A549 (cell line): ENCODE results near the gene C1orf21. TPM values are rescaled to one million over a fixed set of nuclear protein-coding genes. Genes with fewer than 3 reads are reported as not detected.

ENCODE experiments used
- ATAC-seq, 2 experiments: fragments of 200-7000 bp in 1 of 2; fragments of >200 bp in 1 of 2; cut with Nextera tagmentation in 1 of 2; cut with Tn5 transposase in 1 of 2; 3 replicates each; pipeline versions ENCODE4 v1.8.0 to v1.9.1; 2018 to 2020; ENCODE audit warnings: mild to moderate bottlenecking in 1 of 2, moderate library complexity in 1 of 2
- CTCF ChIA-PET: fragments of 300-600 bp; sonication (Branson Sonifier 250); formaldehyde crosslinking; extraction: SDS; loops from one replicate; lab custom pipeline; 2021; ENCODE audit warnings: antibody characterized with exemption, inconsistent platforms; lab: Yijun Ruan, JAX
- POLR2A ChIA-PET: fragments of 350-600 bp; formaldehyde crosslinking; extraction: SDS; loops from one replicate; lab custom pipeline; 2021; ENCODE audit warnings: antibody characterized with exemption, inconsistent platforms; lab: Yijun Ruan, JAX
- DNase-seq, 2 experiments: peaks; one replicate each; pipeline versions ENCODE4 v3.0.0 to v3.0.0-alpha.2; 2011 to 2016; ENCODE audit warnings: low read depth in 1 of 2, low spot score in 1 of 2
- FAIRE-seq: peaks from 2 replicates; lab custom pipeline; 2011; peaks lifted over from hg19 to GRCh38; lab: Jason Lieb, UNC
- H3K27ac ChIP-seq, 2 experiments: fragments of >200 bp; sonication (Bioruptor Twin); formaldehyde crosslinking; 3 replicates each; pipeline ENCODE4 v1.5.1; 2016 to 2017
- H3K4me1 ChIP-seq: fragments of >200 bp; sonication (Bioruptor Twin); formaldehyde crosslinking; 3 replicates; pipeline ENCODE4 v1.6.1; 2016
- H3K4me2 ChIP-seq: fragments of >200 bp; sonication (Bioruptor Twin); formaldehyde crosslinking; 3 replicates; pipeline ENCODE4 v1.6.1; 2016
- H3K4me3 ChIP-seq: fragments of >200 bp; sonication (Bioruptor Twin); formaldehyde crosslinking; 3 replicates; pipeline ENCODE4 v1.5.1; 2016
- H3K9me3 ChIP-seq: fragments of >200 bp; sonication (Bioruptor Twin); formaldehyde crosslinking; 3 replicates; pipeline ENCODE4 v1.6.1; 2016
- CBX8 ChIP-seq: fragments of 200-600 bp; sonication (generic); IDR thresholded peaks from 2 replicates; pipeline ENCODE4 v1.6.1; 2016
- CHD2 ChIP-seq: fragments of 150-350 bp; IDR thresholded peaks from 2 replicates; pipeline ENCODE4 v1.6.1; 2014; ENCODE audit warnings: low read length; ENCODE audit not compliant: partially characterized antibody
- CHD4 ChIP-seq: fragments of 200-600 bp; sonication (generic); IDR thresholded peaks from 2 replicates; pipeline ENCODE4 v1.6.1; 2016; ENCODE audit warnings: antibody characterized with exemption, mild to moderate bottlenecking, borderline replicate concordance
- EHF ChIP-seq: fragments of 250-450 bp; sonication (Bioruptor Pico); IDR thresholded peaks from 2 replicates; pipeline ENCODE4 v1.5.0; 2020; ENCODE audit warnings: mild to moderate bottlenecking
- EHMT2 ChIP-seq: fragments of 200-600 bp; sonication (generic); IDR thresholded peaks from 2 replicates; pipeline ENCODE4 v1.6.1; 2016; ENCODE audit warnings: antibody characterized with exemption, low read depth, mild to moderate bottlenecking, moderate library complexity
- FOXS1 ChIP-seq: fragments of 250-450 bp; sonication (Bioruptor Pico); IDR thresholded peaks from 2 replicates; pipeline ENCODE4 v1.5.0; 2020; ENCODE audit warnings: mild to moderate bottlenecking, moderate library complexity
- GATA3 ChIP-seq: IDR thresholded peaks from 2 replicates; pipeline ENCODE4 v1.6.1; 2012; ENCODE audit warnings: borderline replicate concordance
- HDAC2 ChIP-seq: fragments of 200-600 bp; sonication (generic); IDR thresholded peaks from 2 replicates; pipeline ENCODE4 v1.6.1; 2016
- HOXB5 ChIP-seq: fragments of 250-450 bp; sonication (Bioruptor Pico); IDR thresholded peaks from 2 replicates; pipeline ENCODE4 v1.5.0; 2020; ENCODE audit warnings: mild to moderate bottlenecking, moderate library complexity
- JUN ChIP-seq, 2 experiments: fragments of >200 bp; sonication (Bioruptor Twin); formaldehyde crosslinking; IDR thresholded peaks; 2 replicates in 1 of 2; 3 replicates in 1 of 2; pipeline ENCODE4 v1.6.1; 2016 to 2017
- NR3C1 ChIP-seq: fragments of >200 bp; sonication (Bioruptor Twin); formaldehyde crosslinking; IDR thresholded peaks from 3 replicates; pipeline ENCODE4 v1.6.1; 2017
- RAD21 ChIP-seq, 2 experiments: fragments of >200 bp in 1 of 2; sonication (Bioruptor Twin) in 1 of 2; formaldehyde crosslinking in 1 of 2; IDR thresholded peaks in 1 of 2; conservative IDR thresholded peaks in 1 of 2; 2 replicates in 1 of 2; 3 replicates in 1 of 2; pipeline ENCODE4 v1.6.1; 2012 to 2018; ENCODE audit warnings: inconsistent platforms in 1 of 2
- RCOR1 ChIP-seq: fragments of 150-350 bp; IDR thresholded peaks from 2 replicates; pipeline ENCODE4 v1.6.1; 2014; ENCODE audit warnings: antibody characterized with exemption, low read length, low read depth
- RFX5 ChIP-seq: fragments of 450-650 bp; IDR thresholded peaks from 2 replicates; pipeline ENCODE4 v1.7.1; 2014; ENCODE audit warnings: antibody characterized with exemption, mild to moderate bottlenecking, moderate library complexity
- SMC3 ChIP-seq: fragments of >200 bp; sonication (Bioruptor Twin); formaldehyde crosslinking; IDR thresholded peaks from 3 replicates; pipeline ENCODE4 v1.6.1; 2018; ENCODE audit warnings: inconsistent platforms
- TFCP2L1 ChIP-seq: fragments of 250-450 bp; sonication (Bioruptor Pico); IDR thresholded peaks from 2 replicates; pipeline ENCODE4 v1.5.0; 2021; ENCODE audit warnings: mild to moderate bottlenecking
- TP53 ChIP-seq: fragments of 250-450 bp; sonication (Bioruptor Pico); IDR thresholded peaks from 2 replicates; pipeline ENCODE4 v1.5.0; 2021; ENCODE audit warnings: mild to moderate bottlenecking, moderate library complexity
- ZSCAN20 ChIP-seq: fragments of 250-450 bp; sonication (Bioruptor Pico); IDR thresholded peaks from 2 replicates; pipeline ENCODE4 v1.8.0; 2022; ENCODE audit warnings: mild to moderate bottlenecking, moderate library complexity
- WGBS: methylation state at CpG from one replicate; pipeline ENCODE4 v1.1.6; 2017; ENCODE audit errors: missing lambda C conversion rate; 5-methylcytosine and 5-hydroxymethylcytosine counted together
- polyA plus RNA-seq, 4 experiments: library from polyadenylated mRNA; depleted of rRNA in 3 of 4; stranded (reverse); fragments of >200 nt; fragmentation: RNase III in 1 of 4; extraction: RNeasy Plus Mini Kit Qiagen cat#74134 plus additional on column Dnase treatment in 1 of 4; gene quantifications; 2 replicates in 3 of 4; 3 replicates in 1 of 4; pipeline ENCODE4 v1.2.3, GENCODE V29; 2011 to 2017
- TF ChIP-seq, protein P1 (sequence below): fragments of >200 bp; sonication (Bioruptor Twin); formaldehyde crosslinking; IDR thresholded peaks from 2 replicates; pipeline ENCODE4 v1.6.1; 2016
- TF ChIP-seq, protein P2 (sequence below): fragments of 250-450 bp; sonication (Bioruptor Pico); IDR thresholded peaks from 2 replicates; pipeline ENCODE4 v1.5.0; 2020; ENCODE audit warnings: low read depth, mild to moderate bottlenecking, moderate library complexity
- TF ChIP-seq, protein P3 (sequence below): fragments of 150-350 bp; IDR thresholded peaks from 2 replicates; pipeline ENCODE4 v1.6.1; 2014; ENCODE audit warnings: low read depth, mild to moderate bottlenecking, low read length

Gene C1orf21
- polyA plus RNA-seq, 2 of the 4 experiments (the other 2 are of a cell fraction) = 11.4 to 11.6 TPM

DNA sequence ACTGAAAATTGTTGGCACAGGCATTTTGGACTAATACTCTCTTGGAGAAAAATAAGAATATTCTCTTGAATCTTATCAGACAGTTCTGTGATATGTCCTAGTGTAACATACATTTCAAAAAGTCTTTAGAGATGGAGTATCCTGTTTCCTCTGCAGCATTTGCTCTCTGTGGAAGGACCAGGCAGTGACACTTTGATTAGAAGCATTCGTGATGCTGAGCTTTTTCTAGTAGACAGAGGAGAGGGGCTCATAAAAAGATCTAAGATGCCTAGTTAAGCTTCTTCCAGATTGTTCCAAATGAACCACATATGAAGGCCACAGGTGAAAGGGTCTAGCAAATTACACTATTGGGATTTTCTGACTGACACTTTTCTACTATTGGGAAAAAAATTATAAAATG, 120.3 kb downstream of the C1orf21 start:
- ChIA-PET POLR2A (no interaction called here), CTCF (interaction anchor here (1.1 kb wide), 1 partner anchor 23 kb away, joined by 3 read pairs; no protein-coding TSS in a partner anchor)
- no peak for DNase-seq
- Histone ChIP-seq H3K9me3 (no peaks in the 10 kb centered on the region), H3K4me1 (peaks cover 18% of the 10 kb centered on the region), H3K4me3 (no peak overlapping the region), H3K4me2 (peak overlapping the region; percentile 53), H3K27ac (peak overlapping the region in 1 of 2 experiments; percentile 47; a peak in 1 of 6 replicates)
- TF ChIP-seq RFX5 = no peak
- no peak for TF ChIP-seq HDAC2
- TF ChIP-seq HOXB5 (CRISPR knock-in tag) = no peak
- TF ChIP-seq, protein P1, sequence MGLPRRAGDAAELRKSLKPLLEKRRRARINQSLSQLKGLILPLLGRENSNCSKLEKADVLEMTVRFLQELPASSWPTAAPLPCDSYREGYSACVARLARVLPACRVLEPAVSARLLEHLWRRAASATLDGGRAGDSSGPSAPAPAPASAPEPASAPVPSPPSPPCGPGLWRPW = no peak
- no peak for TF ChIP-seq EHMT2
- no peak for TF ChIP-seq CHD2
- no peak for TF ChIP-seq RAD21 (conservative IDR thresholded peaks at IDR 0.05 in 1 of 2, IDR thresholded peaks at IDR 0.05 in 1 of 2)
- no peak for TF ChIP-seq JUN (IDR thresholded peaks at IDR 0.05)
- no peak for TF ChIP-seq ZSCAN20 (CRISPR knock-in tag)
- whole genome bisulfite sequencing = 38% methylated on average over 1 of the region's 1 CpG
- no peak for FAIRE-seq
- ATAC-seq = no peak

DNA sequence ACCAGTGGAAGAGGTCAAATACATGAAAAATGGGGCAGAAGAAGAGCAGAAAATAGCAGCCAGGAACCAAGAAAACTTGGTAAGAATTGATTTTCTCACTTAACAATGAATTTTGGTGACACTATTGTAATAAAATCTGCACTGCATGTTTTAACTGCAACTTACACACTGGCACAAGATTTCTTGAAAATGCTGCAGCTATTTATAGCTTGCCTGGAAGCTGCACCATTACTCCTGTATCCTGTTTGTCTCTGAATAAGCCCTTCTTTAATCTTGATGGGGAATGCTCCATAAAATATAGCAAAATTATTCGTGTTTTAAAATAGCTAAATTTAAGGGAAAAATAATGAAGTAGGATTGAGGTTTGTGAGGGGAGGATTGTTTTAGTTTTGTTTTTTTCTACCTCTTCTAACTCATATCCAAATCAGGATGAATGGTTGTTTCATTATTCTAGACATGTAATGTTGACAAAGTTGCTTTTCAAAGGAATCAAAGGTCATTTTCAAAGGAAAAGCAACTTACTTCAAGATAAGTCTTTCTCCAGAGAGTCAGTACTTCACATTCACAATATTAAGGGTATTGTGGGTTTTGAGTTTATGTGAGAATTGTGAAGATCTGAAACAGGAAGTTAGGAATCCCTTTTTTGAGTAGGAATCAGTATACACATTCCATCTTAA, 120.9 kb downstream of the C1orf21 start:
- POLR2A ChIA-PET = no interaction called here
- DNase-seq (no peak), FAIRE-seq (no peak), ATAC-seq (no peak)
- peaks cover 18% of the 10 kb centered on the region for H3K4me1 ChIP-seq
- TF ChIP-seq, protein P2, sequence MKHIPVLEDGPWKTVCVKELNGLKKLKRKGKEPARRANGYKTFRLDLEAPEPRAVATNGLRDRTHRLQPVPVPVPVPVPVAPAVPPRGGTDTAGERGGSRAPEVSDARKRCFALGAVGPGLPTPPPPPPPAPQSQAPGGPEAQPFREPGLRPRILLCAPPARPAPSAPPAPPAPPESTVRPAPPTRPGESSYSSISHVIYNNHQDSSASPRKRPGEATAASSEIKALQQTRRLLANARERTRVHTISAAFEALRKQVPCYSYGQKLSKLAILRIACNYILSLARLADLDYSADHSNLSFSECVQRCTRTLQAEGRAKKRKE (CRISPR knock-in tag) = no peak
- TF ChIP-seq FOXS1 = no peak
- no peak for TF ChIP-seq NR3C1
- no peak for TF ChIP-seq HDAC2
- TF ChIP-seq TFCP2L1 = no peak
- TF ChIP-seq SMC3 = no peak
- TF ChIP-seq GATA3 = no peak
- TF ChIP-seq, protein P3, sequence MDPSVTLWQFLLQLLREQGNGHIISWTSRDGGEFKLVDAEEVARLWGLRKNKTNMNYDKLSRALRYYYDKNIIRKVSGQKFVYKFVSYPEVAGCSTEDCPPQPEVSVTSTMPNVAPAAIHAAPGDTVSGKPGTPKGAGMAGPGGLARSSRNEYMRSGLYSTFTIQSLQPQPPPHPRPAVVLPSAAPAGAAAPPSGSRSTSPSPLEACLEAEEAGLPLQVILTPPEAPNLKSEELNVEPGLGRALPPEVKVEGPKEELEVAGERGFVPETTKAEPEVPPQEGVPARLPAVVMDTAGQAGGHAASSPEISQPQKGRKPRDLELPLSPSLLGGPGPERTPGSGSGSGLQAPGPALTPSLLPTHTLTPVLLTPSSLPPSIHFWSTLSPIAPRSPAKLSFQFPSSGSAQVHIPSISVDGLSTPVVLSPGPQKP = no peak
- no peak for TF ChIP-seq EHF (CRISPR knock-in tag)
- no peaks in the 10 kb centered on the region for H3K9me3 ChIP-seq
- CTCF ChIA-PET = interaction anchor here (0.6 to 1.1 kb wide), 3 partner anchors 11 to 1718 kb away, joined by 3 to 4 read pairs (median 3); no protein-coding TSS in a partner anchor
- no peak overlapping the region for H3K4me3 ChIP-seq
- peak overlapping the region; percentile 53 for H3K4me2 ChIP-seq
- WGBS = 2% methylated on average over 1 of the region's 1 CpG
- peak overlapping the region; percentile 34 to 47; a peak in 3 of 6 replicates for H3K27ac ChIP-seq

DNA sequence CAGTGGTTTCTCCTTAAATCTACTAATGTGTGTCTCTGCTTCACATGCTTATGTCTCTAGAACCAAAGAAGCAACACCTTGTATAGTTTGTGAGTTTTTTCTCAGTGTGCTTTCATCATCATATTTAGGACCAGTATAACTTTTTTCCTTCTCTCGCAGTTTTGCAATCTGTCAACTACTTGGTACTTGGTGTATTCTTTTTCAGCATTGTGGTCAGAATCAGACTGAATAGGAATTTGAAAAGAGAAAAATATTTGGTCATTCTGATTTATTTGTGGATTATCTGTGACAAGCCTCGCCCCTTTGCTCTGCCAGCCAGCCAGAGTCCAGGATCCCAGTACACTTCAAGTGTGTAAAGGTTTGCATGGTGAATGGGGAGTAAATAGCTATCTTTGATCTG, 122.3 kb downstream of the C1orf21 start:
- no peaks in the 10 kb centered on the region for H3K9me3 ChIP-seq
- H3K4me1 ChIP-seq = peaks cover 26% of the 10 kb centered on the region
- WGBS = 86% methylated on average over 2 of the region's 2 CpGs
- TF ChIP-seq CHD4 = no peak
- no peak for TF ChIP-seq RAD21 (conservative IDR thresholded peaks at IDR 0.05 in 1 of 2, IDR thresholded peaks at IDR 0.05 in 1 of 2)
- TF ChIP-seq GATA3 = no peak
- TF ChIP-seq RCOR1 = no peak
- TF ChIP-seq TP53 = no peak
- no peak for TF ChIP-seq CBX8
- H3K4me3 ChIP-seq = no peak overlapping the region
- FAIRE-seq = no peak
- no peak for ATAC-seq
- no peak overlapping the region for H3K4me2 ChIP-seq
- POLR2A ChIA-PET = no interaction called here
- no peak overlapping the region for H3K27ac ChIP-seq
- CTCF ChIA-PET = no interaction called here
- no peak for DNase-seq
